IPS DF 6.9 (cell line): Measurements from ENCODE around the gene SIPA1L2.

ENCODE experiments used
- DNase-seq: peaks from one replicate; pipeline ENCODE4 v3.0.0-alpha.2; 2013; ENCODE audit warnings: low read depth, low spot score
- H3K27ac ChIP-seq: one replicate; pipeline ENCODE4 v1.5.1; 2013; ENCODE audit warnings: low read length, control low read depth
- H3K27me3 ChIP-seq: 2 replicates; pipeline ENCODE4 v1.6.1; 2013; ENCODE audit warnings: mild to moderate bottlenecking, low read length; ENCODE audit not compliant: control insufficient read depth, insufficient read depth
- H3K36me3 ChIP-seq: 2 replicates; pipeline ENCODE4 v1.6.1; 2013; ENCODE audit warnings: low read length; ENCODE audit not compliant: control insufficient read depth, insufficient read depth
- H3K4me1 ChIP-seq: 2 replicates; pipeline ENCODE4 v1.6.1; 2013; ENCODE audit warnings: low read length; ENCODE audit not compliant: control insufficient read depth, insufficient read depth
- H3K4me3 ChIP-seq: 2 replicates; pipeline ENCODE4 v1.5.1; 2013; ENCODE audit warnings: mild to moderate bottlenecking, low read length
- H3K9me3 ChIP-seq: 2 replicates; pipeline ENCODE4 v1.6.1; 2013; ENCODE audit warnings: low read length, inconsistent platforms; ENCODE audit not compliant: control insufficient read depth, insufficient read depth
- WGBS: extraction: QIAGEN DNeasy Blood & Tissue Kit; methylation state at CpG from one replicate; pipeline ENCODE4 v1.1.7; 2013; ENCODE audit warnings: mixed read lengths, missing lambda C conversion rate; ENCODE audit not compliant: insufficient read length, insufficient coverage; 5-methylcytosine and 5-hydroxymethylcytosine counted together

The SIPA1L2 gene

DNA sequence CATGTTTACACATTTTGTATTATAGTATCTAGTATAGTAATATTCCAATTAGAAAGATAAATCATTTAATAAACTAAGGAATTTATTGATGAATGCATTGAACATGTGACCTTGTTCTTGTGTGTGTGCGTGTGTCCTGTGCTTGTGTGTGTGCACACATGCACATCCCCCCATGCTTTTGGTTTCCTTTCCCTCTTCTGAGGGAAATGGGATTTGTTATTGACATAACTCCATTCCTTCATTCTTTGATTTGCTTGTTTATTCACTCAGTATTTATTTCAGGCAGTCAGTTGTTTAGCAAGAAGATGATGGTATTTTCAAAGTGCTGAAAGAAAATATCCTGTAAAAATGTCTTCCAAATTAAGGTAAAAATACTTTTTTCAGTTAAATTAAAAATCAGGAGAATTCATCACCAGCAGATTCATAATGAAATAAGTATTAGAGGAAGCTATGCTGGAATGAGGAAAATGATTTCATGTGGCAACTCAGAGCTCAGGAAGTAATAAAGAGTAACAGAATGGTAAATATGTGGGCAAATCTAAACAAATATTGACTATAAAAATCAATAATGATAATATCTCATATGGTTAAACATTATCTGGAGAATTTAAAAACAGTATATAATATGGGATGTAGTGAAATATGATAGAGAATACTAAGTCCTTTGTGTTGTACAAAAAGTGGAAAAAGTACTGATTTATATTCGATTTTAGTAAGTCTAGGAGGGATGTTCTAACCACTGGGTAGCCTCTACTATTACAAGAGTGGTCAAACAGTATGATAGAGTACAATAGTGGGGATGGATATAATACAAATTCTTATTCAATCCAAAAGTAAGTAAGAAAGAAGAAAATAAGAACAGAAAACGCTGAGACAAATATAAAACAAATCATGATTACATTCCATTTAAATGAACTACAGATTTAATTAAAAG, 35.2 kb upstream of the SIPA1L2 start:
- no peak for DNase-seq
- 100% methylated on average over 1 of the region's 3 CpGs for WGBS
- Histone ChIP-seq H3K4me3 (no peak overlapping the region), H3K27me3 (no peaks in the 10 kb centered on the region), H3K9me3 (no peaks in the 10 kb centered on the region), H3K36me3 (no peaks in the 10 kb centered on the region), H3K4me1 (no peaks in the 10 kb centered on the region), H3K27ac (no peak overlapping the region)

DNA sequence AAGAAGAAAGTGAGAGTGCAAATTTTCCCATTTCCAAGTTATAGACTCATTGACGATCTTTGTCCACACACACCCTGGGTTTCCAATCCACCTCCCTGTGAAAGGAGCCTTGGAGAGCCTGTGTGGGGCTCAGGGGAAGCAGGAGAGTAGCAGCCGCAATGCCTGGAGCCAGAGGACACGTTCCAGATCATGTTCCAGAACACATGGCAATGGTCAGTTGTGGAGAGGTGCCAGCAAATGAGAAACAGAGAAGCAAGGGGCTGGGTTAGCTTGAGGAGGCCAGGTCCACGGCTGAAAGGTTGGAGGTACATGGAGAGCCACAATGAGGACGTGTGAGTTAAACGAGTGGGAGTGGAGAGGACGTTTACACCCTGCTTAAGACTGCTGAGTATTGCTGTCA, 33.0 kb upstream of the SIPA1L2 start:
- no peaks in the 10 kb centered on the region for H3K9me3 ChIP-seq
- H3K4me3 ChIP-seq = no peak overlapping the region
- H3K36me3 ChIP-seq = no peaks in the 10 kb centered on the region
- H3K4me1 ChIP-seq = no peaks in the 10 kb centered on the region
- DNase-seq = no peak
- no peak overlapping the region for H3K27ac ChIP-seq
- no CpG with 5 or more reads among the region's 7 CpGs for WGBS
- H3K27me3 ChIP-seq = no peaks in the 10 kb centered on the region

DNA sequence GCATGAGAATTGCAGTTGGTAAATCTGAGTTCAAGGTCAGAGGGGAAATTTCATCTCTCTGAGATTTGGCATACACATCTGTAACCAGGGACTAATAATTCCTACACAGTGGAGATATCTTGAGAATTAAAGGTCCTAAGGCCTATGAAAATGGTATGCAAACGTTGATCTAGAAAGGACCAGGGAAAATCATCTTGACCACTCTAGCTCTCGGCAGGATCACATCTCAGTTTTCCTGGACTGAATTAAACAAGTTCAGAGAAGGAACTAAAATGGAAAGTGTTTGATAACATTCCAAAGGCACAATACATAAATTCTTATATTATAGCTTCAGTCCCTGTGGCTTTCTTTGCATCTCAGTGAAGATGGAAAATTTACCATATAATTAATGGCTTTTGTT, 28.5 kb upstream of the SIPA1L2 start:
- WGBS = no CpG with 5 or more reads among the region's 2 CpGs
- Histone ChIP-seq H3K27me3 (no peaks in the 10 kb centered on the region), H3K36me3 (no peaks in the 10 kb centered on the region), H3K9me3 (no peaks in the 10 kb centered on the region), H3K27ac (no peak overlapping the region), H3K4me1 (no peaks in the 10 kb centered on the region), H3K4me3 (no peak overlapping the region)
- no peak for DNase-seq

DNA sequence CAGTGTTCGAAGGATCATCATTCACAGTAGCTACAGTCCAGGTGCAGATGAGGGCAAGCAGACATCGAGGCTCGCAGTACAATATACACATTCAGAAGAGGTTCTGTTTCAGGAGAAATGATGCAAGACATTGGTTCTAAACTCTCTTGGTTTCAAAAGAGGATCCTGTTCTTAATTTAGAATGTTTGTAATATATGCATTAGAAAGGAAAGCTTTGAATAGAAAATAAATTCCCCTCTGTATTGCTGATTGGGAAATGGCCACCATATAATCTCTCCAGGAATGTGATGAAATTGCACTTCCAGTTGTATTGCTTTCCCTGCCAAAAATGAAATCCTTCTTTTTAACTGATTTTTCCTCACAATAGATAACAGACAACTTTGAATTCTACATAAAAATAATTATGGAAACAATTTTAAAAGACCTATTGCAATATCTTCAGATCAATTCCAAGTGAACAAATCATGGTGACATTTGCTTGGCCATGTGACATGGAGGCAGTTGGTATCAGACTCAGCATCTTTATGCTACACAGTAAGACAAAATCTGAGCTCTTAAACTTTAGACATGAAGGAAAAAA, 27.6 kb upstream of the SIPA1L2 start:
- no peak for DNase-seq
- Histone ChIP-seq H3K27ac (no peak overlapping the region), H3K36me3 (no peaks in the 10 kb centered on the region), H3K4me1 (no peaks in the 10 kb centered on the region), H3K27me3 (no peaks in the 10 kb centered on the region), H3K4me3 (no peak overlapping the region), H3K9me3 (no peaks in the 10 kb centered on the region)
- no CpG with 5 or more reads among the region's 3 CpGs for WGBS

DNA sequence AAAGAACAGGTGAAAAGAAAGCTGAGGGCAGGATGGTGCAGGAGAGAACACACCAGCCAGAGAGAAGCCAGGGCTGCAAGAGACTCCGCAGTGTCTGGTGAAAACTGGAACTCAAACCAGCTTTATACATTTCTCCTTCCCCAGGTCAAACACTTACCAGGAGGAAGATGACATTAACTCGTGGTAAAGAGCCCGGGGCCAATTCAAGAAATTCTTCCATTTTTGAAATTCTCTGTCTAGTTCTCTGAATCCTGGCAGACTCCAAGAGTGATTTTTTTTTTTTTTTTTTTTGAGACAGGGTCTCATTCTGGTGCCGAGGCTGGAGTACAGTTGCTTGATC, 25.8 kb upstream of the SIPA1L2 start:
- no peaks in the 10 kb centered on the region for H3K4me1 ChIP-seq
- H3K27me3 ChIP-seq = no peaks in the 10 kb centered on the region
- no peak for DNase-seq
- H3K9me3 ChIP-seq = no peaks in the 10 kb centered on the region
- no CpG with 5 or more reads among the region's 4 CpGs for WGBS
- no peaks in the 10 kb centered on the region for H3K36me3 ChIP-seq
- H3K4me3 ChIP-seq = no peak overlapping the region
- no peak overlapping the region for H3K27ac ChIP-seq

DNA sequence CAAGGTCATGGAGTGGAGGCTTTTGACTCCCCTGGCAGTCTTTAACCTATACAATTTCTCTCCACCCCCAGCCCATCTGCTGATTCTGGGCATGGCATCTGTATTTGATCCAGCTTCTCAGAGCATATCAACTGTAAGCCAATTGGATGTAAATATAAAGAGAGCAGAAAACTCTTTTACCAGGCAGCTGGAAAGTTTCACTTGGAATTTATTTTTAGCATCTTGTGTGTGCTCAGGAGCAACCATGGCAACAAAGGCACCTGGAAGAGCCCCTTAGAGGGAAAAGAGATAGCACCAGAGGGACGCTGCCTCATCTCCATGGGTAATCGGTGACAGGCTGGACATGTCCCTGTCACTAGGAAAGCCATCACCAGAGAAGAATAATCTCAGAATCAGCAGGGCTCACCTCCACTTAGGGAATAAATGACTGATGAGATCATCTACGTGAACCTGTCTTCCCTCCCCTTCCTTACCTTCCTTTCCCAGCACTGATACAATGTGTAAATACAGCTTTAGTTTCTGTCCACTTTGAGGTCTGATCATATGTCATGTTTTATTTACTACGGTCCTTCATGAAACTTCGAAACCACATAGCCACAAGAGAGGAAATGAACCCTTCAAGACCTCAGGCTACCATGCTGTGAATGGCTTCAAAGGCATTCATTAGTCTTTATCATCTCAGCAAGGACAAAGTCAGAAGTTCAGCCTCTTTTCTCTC, 25.3 kb upstream of the SIPA1L2 start:
- no peak for DNase-seq
- Histone ChIP-seq H3K36me3 (no peaks in the 10 kb centered on the region), H3K27me3 (no peaks in the 10 kb centered on the region), H3K4me1 (no peaks in the 10 kb centered on the region), H3K27ac (no peak overlapping the region), H3K9me3 (no peaks in the 10 kb centered on the region), H3K4me3 (no peak overlapping the region)
- no CpG with 5 or more reads among the region's 5 CpGs for WGBS

DNA sequence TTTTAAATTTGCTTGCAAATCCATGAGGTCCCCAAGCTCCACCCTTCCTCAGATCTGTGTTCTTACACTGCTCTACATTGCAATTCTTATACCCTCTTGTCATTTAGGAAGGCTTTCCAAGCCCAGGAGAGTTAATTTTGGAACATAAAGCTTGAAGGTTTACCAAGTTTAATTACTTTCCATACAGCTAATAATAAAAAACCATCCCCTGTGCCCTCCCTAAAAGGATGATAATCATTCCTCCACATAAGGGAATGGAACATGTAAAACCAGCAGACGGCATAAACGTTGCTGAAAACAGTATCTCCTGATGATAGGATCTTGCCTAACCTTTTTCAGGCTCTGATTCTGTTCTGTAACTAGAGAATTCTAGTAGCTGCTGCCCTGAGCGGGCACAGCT, 23.9 kb upstream of the SIPA1L2 start:
- Histone ChIP-seq H3K27ac (no peak overlapping the region), H3K9me3 (no peaks in the 10 kb centered on the region), H3K27me3 (no peaks in the 10 kb centered on the region), H3K4me1 (no peaks in the 10 kb centered on the region), H3K4me3 (no peak overlapping the region), H3K36me3 (no peaks in the 10 kb centered on the region)
- no peak for DNase-seq
- no CpG with 5 or more reads among the region's 3 CpGs for WGBS

DNA sequence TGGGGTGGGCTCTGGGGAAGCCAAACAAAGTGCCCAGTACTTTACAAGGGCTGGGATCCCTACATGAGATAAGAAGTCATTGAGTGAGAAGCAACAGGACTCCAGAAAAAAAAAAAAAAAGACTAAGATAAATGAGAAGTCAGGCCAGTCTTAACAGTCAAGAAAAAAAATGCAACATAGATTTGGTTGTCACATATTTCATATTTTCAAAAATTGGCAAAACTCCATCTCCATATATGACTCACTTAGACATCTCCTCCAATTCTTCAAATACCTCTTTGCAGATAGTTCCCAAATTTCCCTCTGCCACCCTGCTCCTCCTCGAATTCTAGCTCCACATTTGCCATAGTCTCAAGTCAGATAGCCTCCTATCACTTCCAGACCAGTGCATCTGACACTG, 20.9 kb upstream of the SIPA1L2 start:
- Histone ChIP-seq H3K9me3 (no peaks in the 10 kb centered on the region), H3K4me3 (no peak overlapping the region), H3K36me3 (no peaks in the 10 kb centered on the region), H3K27ac (no peak overlapping the region), H3K4me1 (no peaks in the 10 kb centered on the region), H3K27me3 (no peaks in the 10 kb centered on the region)
- no CpG with 5 or more reads among the region's 1 CpG for WGBS
- no peak for DNase-seq

DNA sequence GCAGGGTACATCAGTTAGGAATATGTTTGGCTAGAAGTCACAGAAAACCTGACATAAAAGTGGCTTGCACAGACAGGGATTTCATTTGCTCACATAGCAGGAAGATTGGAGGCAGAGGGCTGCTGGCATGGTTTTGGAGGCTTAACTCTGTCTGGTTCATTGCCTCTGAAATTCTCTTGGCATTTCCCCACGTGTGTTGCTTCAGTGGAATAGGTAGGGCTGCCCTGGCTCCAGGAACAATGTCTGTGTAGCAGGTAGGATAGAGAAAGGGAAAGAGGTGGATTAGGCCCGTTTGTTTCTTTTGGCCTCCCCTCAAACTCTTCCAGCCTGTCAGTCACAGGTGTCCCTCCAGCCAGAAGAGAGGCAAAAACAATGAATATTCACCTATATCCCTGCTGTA, 20.5 kb upstream of the SIPA1L2 start:
- no CpG with 5 or more reads among the region's 2 CpGs for WGBS
- DNase-seq = no peak

DNA sequence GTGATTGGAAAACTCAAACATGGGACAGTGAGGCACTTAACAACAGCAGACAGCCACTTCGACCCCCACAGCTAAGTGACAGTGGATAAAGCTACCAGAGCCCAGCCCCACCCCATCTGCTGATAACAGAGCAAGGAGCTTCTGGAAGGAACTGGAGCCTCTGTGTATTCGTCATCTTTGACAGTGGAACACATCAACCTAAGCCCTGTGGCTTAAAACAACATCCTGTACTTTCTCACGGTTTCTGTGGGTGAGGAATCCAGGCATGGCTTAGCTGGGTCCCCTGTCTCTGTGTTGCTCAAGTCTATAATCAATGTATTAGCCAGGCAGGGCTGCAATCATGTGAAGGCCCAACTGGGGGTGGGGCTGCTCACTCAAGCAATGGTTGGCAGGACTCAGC, 18.4 kb upstream of the SIPA1L2 start:
- H3K27me3 ChIP-seq = no peaks in the 10 kb centered on the region
- WGBS = no CpG with 5 or more reads among the region's 3 CpGs
- no peaks in the 10 kb centered on the region for H3K9me3 ChIP-seq
- DNase-seq = no peak
- H3K36me3 ChIP-seq = no peaks in the 10 kb centered on the region
- no peak overlapping the region for H3K4me3 ChIP-seq
- no peaks in the 10 kb centered on the region for H3K4me1 ChIP-seq
- H3K27ac ChIP-seq = no peak overlapping the region

More for the DNA sequence above, 20.5 kb upstream of the SIPA1L2 start:
- no peaks in the 10 kb centered on the region for H3K36me3 ChIP-seq
- H3K9me3 ChIP-seq = no peaks in the 10 kb centered on the region
- H3K4me1 ChIP-seq = no peaks in the 10 kb centered on the region
- no peak overlapping the region for H3K27ac ChIP-seq
- H3K4me3 ChIP-seq = no peak overlapping the region
- H3K27me3 ChIP-seq = no peaks in the 10 kb centered on the region
